GM12865 (cell line): ENCODE results near the gene SPAG9.
"Not testable (repeated sequence)": the region's sequence is repeated elsewhere in the genome, so short reads cannot be mapped to it uniquely, and the experiment has no call there.

Experiments used
- DNase-seq: peaks from one replicate; pipeline ENCODE4 v3.0.0; 2010; ENCODE audit warnings: low read depth
- H3K4me3 ChIP-seq: 2 replicates; pipeline ENCODE4 v1.5.1; 2011; ENCODE audit warnings: mild to moderate bottlenecking, low read depth, low read length, control low read depth
- TF ChIP-seq, protein P1 (sequence below): IDR thresholded peaks from 2 replicates; pipeline ENCODE4 v1.5.1; 2011; ENCODE audit warnings: low read length, control low read depth, low read depth, inconsistent platforms; ENCODE audit not compliant: insufficient read depth; ENCODE audit errors: missing control alignments

The SPAG9 gene

GRCh38 chr17:50946223-50946890 lies 174.3 kb downstream of the SPAG9 start:
- H3K4me3 ChIP-seq = no peak overlapping the region
- DNase-seq = no peak
- TF ChIP-seq, protein P1, sequence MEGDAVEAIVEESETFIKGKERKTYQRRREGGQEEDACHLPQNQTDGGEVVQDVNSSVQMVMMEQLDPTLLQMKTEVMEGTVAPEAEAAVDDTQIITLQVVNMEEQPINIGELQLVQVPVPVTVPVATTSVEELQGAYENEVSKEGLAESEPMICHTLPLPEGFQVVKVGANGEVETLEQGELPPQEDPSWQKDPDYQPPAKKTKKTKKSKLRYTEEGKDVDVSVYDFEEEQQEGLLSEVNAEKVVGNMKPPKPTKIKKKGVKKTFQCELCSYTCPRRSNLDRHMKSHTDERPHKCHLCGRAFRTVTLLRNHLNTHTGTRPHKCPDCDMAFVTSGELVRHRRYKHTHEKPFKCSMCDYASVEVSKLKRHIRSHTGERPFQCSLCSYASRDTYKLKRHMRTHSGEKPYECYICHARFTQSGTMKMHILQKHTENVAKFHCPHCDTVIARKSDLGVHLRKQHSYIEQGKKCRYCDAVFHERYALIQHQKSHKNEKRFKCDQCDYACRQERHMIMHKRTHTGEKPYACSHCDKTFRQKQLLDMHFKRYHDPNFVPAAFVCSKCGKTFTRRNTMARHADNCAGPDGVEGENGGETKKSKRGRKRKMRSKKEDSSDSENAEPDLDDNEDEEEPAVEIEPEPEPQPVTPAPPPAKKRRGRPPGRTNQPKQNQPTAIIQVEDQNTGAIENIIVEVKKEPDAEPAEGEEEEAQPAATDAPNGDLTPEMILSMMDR = no peak

DNA sequence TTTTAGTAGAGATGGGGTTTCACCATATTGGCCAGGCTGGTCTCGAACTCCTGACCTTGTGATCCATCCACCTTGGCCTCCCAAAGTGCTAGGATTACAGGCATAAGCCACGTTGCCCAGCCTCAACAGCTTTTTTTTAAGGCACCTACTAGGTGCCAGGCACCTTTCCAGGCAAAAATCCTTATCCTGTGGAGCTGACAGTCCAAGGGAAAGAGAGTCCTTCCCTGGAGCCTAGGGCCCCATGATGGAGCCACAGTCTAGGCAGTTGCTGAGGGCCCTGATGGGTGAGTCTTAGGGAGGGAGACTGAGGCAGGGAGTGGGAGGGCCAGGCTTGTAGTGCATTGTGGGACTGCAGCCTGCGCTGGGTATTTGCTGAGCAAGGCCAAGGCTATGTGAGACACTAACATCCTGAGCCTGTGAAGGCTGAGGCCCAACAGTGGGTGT lies 174.9 kb downstream of the SPAG9 start:
- TF ChIP-seq, protein P1 = no peak
- no peak for DNase-seq
- H3K4me3 ChIP-seq = no peak overlapping the region

DNA sequence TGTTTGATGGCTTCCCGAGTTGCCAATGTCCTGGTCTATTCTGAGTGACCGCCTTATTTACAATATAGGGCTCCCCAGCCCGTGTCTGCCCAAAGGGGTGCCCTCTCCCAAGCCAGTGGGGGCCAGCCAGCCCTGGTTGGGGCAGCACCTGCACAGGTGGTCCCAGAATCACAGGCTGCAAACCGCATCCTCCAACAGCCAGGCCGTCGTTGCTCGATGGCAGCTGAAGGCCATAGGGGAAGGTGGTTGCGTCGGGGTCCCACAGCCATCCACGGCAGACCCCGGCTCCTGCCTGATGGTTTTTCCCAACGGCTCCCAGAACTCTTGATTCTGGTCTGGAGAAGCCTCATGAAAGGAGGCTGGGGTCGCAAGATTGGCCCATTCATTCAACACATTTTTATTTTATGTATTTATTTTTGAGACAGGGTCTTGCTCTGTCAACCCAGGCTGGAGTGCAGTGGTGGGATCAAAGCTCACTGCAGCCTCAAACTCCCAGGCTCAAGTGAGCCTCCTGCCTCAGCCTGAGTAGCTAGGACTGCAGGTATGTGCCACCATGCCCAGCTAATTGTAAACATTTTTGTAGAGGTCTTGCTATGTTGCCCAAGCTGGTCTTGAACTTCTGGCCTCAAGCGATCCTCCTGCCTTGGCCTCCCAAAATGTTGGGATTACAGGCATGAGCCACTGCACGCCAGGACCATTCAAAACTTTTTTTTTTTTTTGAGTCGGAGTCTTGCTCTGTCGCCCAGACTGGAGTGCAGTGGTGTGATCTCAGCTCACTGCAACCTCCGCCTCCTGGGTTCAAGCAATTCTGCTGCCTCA lies 175.6 kb downstream of the SPAG9 start:
- H3K4me3 ChIP-seq = no peak overlapping the region; the same call in 1 of the 2 replicates
- TF ChIP-seq, protein P1 = no peak
- no peak for DNase-seq

- H3K4me3 ChIP-seq = peak overlapping the region; percentile 27
- peak; percentile 58 for DNase-seq
- TF ChIP-seq, protein P1 = no peak
These were observed 176.4 kb downstream of the SPAG9 start for GRCh38 chr17:50944054-50944901.

DNA sequence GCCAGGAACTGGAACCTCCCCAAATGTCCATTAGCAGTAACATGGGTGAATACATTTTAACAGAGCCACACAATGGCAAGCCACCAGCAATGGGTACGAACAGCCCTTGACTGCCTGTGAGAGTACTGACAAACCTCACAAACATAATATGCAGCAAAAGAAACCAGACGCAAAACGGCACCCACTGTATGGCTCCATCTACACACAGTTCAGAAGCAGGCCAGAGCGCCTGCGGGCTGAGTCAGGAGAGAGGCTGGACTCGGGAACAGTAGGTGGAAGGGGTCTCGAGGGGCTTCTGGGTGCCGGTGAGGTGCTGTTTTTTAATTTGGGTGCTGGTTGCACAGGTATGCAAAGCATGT lies 177.1 kb downstream of the SPAG9 start:
- TF ChIP-seq, protein P1 = no peak
- H3K4me3 ChIP-seq = no peak overlapping the region
- no peak for DNase-seq

DNA sequence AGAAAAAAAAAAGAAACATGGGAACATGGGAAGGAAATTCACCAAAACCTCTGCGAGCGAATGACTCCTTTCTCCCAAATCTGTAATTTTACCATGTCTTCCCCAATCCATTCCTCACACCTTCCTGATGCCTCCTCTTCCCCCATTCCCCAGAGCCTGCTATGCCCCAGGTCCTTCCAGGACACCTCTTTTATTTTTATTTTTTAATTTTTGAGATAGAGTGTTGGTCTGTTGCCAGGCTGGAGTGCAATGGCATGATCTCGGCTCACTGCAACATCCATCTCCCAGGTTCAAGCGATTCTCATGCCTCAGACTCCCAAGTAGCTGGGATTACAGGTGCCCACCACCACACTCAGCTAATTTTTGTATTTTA lies 179.0 kb downstream of the SPAG9 start:
- DNase-seq, H3K4me3 ChIP-seq: not testable (repeated sequence)
